AG10803 (cell line): ENCODE results near the gene KIRREL1.

Experiments used
- DNase-seq: peaks from one replicate; pipeline ENCODE4 v3.0.0; 2010; ENCODE audit warnings: low read depth
- H3K4me3 ChIP-seq: 2 replicates; pipeline ENCODE4 v1.5.1; 2011; ENCODE audit warnings: mild to moderate bottlenecking, low read length, control low read depth
- CTCF ChIP-seq: conservative IDR thresholded peaks from 2 replicates; pipeline ENCODE4 v1.5.1; 2011; ENCODE audit warnings: mild to moderate bottlenecking, low read length, control low read depth, inconsistent platforms

KIRREL1 gene

GRCh38 chr1:158068918-158069317, 75.5 kb downstream of the KIRREL1 start:
- no peak for TF ChIP-seq CTCF
- no peak overlapping the region for H3K4me3 ChIP-seq
- peak; percentile 33 for DNase-seq

- no peak overlapping the region for H3K4me3 ChIP-seq
- DNase-seq, result peak; percentile 23
- TF ChIP-seq CTCF, result no peak
These were observed 77.7 kb downstream of the KIRREL1 start for GRCh38 chr1:158071138-158071537.

GRCh38 chr1:158075078-158075477, 81.6 kb downstream of the KIRREL1 start:
- no peak for DNase-seq
- no peak overlapping the region for H3K4me3 ChIP-seq
- TF ChIP-seq CTCF, result no peak

GRCh38 chr1:158076441-158076840, 83.0 kb downstream of the KIRREL1 start:
- no peak overlapping the region for H3K4me3 ChIP-seq
- no peak for DNase-seq
- no peak for TF ChIP-seq CTCF

- no peak for DNase-seq
- TF ChIP-seq CTCF, result no peak
- no peak overlapping the region for H3K4me3 ChIP-seq
These were observed 84.2 kb downstream of the KIRREL1 start for GRCh38 chr1:158077411-158078256.

- no peak for DNase-seq
- no peak for TF ChIP-seq CTCF
- no peak overlapping the region for H3K4me3 ChIP-seq
These were observed 85.2 kb downstream of the KIRREL1 start for GRCh38 chr1:158078569-158079080.

- H3K4me3 ChIP-seq, result no peak overlapping the region
- no peak for DNase-seq
- no peak for TF ChIP-seq CTCF
These were observed 86.6 kb downstream of the KIRREL1 start for GRCh38 chr1:158080066-158080465.
